GM19455 (cell line): Measurements from ENCODE around the gene SPRR5.

Source experiments
- ATAC-seq: cut with Tn5 transposase; IDR thresholded peaks from one replicate; pipeline ENCODE4 v1.9.1; 2021; ENCODE audit not compliant: unreplicated experiment

The SPRR5 gene

GRCh38 chr1:152946651-152947256, at the start of gene SPRR5:
SPRR5 (plus strand) TSS chr1:152947206; CDS start chr1:152948555, 1,349 bp downstream.
- no peak for ATAC-seq

GRCh38 chr1:152899027-152899426, 48.0 kb upstream of the SPRR5 start:
- no peak for ATAC-seq

GRCh38 chr1:152899883-152900282, 47.1 kb upstream of the SPRR5 start:
- no peak for ATAC-seq

- ATAC-seq, result no peak
These were observed 45.4 kb upstream of the SPRR5 start for GRCh38 chr1:152901631-152902030.

GRCh38 chr1:152902636-152903035, 44.4 kb upstream of the SPRR5 start:
- no peak for ATAC-seq

DNA sequence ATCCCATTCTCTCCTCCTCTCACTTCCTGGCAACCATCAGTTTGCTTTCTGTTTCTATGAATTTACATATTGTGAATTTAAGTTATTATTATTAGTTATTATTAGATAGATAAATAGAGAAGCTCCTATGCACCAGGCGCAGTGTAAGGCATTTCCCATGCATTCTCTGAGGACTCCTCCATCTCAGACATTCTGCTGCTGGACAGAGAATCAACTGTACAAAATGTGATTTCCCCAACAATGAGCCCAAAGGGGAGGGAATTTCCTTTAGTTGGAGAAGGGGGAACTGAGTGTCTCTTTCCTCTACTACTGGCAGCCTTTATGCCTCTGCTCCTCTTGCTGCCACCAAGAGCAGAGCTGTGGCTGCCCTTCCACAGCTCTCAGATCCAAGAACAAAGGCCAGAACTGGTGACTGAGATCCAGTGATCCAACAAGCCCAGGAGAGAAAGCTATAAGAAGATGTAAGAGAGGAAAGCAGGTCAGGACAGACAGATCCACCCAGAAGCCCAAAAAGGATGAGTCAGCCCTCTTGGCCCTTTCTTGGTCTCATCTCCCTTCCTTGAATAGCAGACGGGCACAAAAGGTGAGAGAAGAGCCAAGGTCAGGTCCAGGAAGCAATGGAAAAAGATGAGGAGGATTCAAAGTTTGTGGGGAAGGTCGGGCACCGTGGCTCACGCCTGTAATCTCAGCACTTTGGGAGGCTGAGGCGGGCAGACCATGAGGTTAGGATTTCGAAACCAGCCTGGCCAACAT, 42.1 kb upstream of the SPRR5 start:
- ATAC-seq, result no peak

GRCh38 chr1:152906023-152906565, 40.9 kb upstream of the SPRR5 start:
- no peak for ATAC-seq

- ATAC-seq, result no peak
These were observed 39.1 kb upstream of the SPRR5 start, which contains the start of gene IVL for GRCh38 chr1:152907686-152908601. IVL (plus strand) TSS chr1:152908546; CDS start chr1:152909798, 1,252 bp downstream.

GRCh38 chr1:152909206-152909605, 37.8 kb upstream of the SPRR5 start:
- ATAC-seq, result no peak

DNA sequence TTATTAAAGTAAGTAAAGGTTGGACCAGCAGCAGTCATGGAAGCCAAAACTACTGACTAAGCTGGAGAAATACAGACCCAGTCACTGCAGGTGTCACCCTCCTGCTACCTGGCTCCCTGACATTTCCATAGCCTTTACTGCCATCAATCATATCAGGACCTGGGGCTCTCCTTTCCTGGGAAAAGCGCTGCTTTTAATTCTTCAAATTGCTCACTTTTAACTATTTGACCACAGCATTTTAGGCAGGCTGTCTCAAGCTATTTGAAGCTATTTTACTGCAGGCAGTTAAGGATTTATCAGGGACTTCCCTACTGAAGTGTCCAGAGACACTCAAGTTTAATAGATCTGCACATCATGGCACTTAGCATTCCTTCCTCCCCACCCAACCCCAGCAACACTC, 34.5 kb upstream of the SPRR5 start:
- no peak for ATAC-seq

- no peak for ATAC-seq
These were observed 34.1 kb upstream of the SPRR5 start for GRCh38 chr1:152912900-152913299.

DNA sequence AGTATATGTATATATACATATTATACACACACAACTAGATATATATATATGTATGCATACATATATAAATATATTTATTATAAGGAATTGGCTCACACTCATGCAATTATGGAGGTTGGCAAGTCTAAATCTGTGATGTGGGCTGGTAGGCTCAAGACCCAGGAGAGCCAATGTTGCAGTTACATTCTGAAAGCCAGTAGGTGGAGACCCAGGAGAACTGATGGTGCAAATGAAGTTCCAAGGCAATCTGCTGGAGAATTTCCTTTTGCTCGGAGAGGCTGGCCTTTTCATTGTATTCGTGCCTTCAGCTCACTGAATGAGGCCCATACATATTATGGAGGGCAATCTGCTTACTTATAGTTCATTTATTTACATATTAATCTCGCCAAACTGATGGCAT, 29.2 kb upstream of the SPRR5 start:
- no peak for ATAC-seq

DNA sequence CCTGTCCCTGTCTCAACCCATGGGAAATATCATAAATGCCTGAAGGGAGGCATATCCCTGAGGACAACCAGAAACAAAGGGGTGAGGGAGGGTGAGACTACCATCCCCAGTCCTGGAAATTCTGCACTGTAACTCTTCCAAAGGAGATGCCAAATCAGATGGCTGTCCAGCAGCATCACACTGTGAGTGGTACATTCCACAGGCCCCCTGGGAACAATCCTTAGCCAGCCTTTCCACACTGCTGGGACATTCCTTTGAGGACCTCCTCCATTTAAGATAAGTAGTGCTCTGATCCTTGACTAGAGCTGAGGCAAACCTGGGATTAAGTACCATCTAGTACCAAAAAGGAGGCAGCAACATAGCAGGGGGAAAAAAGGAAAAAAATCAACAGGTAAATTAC, 27.9 kb upstream of the SPRR5 start:
- no peak for ATAC-seq

DNA sequence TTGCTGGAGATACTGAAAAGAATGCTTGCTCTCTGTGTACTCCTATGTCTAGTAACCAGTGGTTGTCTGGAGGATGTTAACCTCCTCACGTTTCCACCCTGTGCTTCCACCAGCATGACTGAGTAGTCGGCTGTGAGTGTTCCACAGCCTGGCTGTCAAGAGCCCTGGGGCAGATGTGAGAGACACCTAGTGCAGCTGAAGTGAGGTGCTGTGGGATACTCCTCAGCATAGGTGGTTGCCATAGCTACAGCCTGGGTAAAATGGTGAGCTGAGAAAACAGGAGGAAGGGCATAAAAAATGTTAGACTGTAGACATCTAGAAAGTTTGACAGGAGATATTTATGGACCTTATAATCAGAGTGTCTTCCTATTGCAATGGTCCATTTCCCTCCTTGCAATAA, 22.8 kb upstream of the SPRR5 start:
- ATAC-seq, result no peak

DNA sequence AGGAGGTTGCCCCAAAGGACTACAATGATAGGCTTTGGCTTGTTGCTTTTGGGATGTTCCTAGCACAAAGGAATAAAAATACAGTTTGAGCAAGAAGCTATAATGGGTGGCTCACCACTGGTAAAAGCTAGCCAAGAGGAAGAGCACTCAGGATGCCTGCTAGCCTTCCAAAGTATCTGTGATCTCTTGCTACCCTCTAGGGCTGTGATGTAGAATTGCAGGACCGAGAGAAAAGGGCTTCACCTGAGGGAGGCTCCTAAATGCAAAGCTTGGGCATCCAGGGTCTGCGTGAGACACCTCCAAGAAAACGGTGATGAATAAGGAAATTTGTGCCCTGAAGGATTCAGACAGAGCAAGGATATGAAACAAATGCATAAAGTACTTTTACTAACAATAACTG, 20.9 kb upstream of the SPRR5 start:
- ATAC-seq, result no peak

DNA sequence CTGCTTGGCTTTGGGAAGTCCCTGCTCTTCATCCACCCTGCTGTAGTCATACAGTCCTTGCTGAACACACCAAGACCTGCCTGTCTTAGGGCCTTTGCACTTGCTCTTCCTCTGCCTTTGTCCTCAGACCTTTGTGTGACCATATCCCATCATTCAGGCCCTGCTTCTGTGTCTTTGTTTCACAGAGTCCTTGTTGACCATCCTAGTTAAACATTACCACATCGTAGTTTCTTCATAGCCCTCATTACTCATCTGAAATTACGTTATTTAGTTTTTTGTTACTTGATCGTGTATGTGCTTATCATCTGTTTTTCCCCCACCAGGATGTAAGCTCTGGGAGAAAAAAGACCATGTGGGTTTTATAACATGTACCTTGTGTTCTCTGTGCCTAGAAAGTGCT, 18.3 kb upstream of the SPRR5 start:
- ATAC-seq, result no peak

DNA sequence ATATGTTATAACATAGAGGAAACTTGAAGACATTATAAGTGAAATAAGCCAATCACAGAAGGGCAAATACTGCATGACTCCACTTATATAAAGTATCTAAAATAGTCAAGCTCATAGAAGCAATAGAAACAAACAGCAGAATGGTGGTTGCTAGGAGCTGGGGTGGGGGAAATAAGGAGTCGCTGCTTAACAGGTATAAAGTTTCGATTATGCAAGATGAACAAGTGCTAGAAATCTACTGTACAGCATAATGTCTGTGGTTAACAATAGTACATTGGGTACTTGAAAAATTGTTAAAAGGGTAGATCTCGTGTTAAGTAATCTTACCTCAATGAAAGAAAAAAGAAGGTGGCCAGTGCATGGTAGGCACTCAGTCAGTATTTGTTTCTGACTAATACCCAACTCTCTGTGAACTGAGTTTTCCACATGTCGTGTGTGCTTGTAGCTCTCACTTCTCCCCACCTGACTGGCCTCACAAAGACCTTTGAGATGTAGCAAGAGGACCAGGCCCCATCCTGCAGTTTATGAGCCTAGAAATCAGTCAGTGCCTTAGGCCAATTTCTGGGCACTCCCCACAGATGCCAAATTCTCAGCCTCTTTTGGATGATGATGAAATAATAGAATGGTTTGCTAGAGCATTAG, 14.7 kb upstream of the SPRR5 start:
- no peak for ATAC-seq

- no peak for ATAC-seq
These were observed 13.8 kb upstream of the SPRR5 start for GRCh38 chr1:152933196-152933595.

DNA sequence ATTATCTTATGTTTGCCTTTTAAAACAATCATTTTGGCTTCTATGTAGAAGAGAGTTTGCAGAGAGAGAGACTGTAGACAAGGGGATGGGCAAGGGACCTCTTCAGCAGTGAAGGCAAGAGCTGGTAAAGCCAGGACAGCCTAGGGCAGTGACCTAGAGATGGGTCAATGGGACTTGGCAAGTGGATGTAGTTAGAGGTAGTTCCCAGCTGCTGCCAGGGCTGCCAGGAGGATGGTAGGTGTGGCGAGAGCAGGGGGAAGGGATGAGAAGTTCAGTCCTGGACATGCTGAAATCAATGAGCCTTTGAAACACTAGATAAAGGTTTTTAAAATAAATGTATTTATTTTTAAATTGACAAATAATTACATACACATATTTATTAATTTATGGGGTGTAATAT, 6.4 kb upstream of the SPRR5 start:
- ATAC-seq, result no peak

GRCh38 chr1:152941037-152941711, 5.8 kb upstream of the SPRR5 start:
- ATAC-seq, result no peak
